Gastrocnemius medialis (tissue), 4 donors: ENCODE data around the gene NFYA.

ENCODE experiments used
- CTCF ChIP-seq, 5 experiments: fragments of 450-650 bp in 3 of 5; fragments of 200-600 bp in 2 of 5; sonication (generic) in 2 of 5; IDR thresholded peaks in 4 of 5; conservative IDR thresholded peaks in 1 of 5; 1 replicate in 4 of 5; 2 replicates in 1 of 5; pipeline ENCODE4 v1.5.1; 2016 to 2019; ENCODE audit warnings: antibody characterized with exemption in 5 of 5, mild to moderate bottlenecking in 3 of 5, moderate library complexity in 3 of 5
- POLR2A ChIP-seq, 2 donors: fragments of 450-650 bp; IDR thresholded peaks; one replicate each; pipeline ENCODE4 v1.6.1; 2017; ENCODE audit warnings: antibody characterized with exemption in 2 of 2, mild to moderate bottlenecking in 2 of 2, moderate library complexity in 2 of 2

- TF ChIP-seq POLR2A (IDR thresholded peaks at IDR 0.05) (no peak), CTCF (IDR thresholded peaks at IDR 0.05 in 4 of 5, conservative IDR thresholded peaks at IDR 0.05 in 1 of 5) (peak; percentile 43 to 81 (median 68))
These were observed 33.4 kb upstream of the NFYA start, which contains the start of gene UNC5CL for GRCh38 chr6:41039060-41039998.
